Middle frontal gyrus (tissue), 1 donor: ENCODE measurements around the gene TRPV6.

Experiments used
- DNase-seq: peaks from one replicate; pipeline ENCODE4 v3.0.0-alpha.2; 2015; ENCODE audit warnings: low spot score; ENCODE audit errors: extremely low spot score

TRPV6 gene

DNA sequence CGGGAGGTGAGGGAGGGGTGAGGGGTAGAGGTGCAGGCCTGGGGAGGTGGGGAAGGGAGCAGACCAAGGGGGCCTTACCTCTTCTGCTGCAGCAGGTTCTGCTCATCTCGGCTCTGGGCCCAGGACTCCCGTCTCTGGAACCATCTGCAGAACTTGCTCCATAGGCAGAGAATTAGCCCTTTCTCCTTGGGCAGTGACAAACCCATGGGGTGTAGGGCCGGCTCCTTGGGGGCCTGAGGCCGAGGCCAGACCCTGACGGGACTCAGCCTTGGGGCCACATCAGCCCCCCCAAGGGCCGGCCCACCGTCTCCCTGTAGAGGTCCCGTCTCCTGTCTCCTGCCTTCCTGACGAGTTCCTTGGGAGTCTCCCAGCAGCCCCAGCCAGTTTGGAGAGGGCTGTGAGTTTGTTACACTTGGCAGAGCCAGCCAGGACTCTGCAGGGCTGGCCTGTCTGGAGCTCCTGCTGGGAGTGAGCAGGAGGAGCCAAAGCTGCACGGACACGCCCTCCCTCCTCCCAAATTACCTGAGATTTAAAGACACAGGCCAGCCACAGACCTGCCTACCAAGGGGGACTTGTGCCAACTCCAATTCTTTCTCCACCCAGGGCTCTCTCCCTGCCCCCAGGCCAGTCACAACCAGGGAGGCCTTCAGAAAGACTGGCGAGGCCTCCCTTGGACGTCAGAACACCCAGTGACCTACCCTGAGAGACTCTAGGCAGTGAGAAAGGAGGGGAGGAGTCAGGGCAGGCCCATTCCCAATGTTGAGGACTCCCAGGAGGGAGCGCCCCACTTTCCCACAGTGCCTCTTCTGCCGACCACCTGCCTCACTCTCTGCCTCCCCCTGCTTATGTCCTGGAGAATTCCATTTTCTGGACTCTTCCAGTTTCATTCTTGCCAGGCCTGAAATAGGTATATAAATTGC, at the start of gene TRPV6:
Gene TRPV6, minus strand, starts transcription at position 435 of the 920 bp plus-strand sequence.
- no peak for DNase-seq

DNA sequence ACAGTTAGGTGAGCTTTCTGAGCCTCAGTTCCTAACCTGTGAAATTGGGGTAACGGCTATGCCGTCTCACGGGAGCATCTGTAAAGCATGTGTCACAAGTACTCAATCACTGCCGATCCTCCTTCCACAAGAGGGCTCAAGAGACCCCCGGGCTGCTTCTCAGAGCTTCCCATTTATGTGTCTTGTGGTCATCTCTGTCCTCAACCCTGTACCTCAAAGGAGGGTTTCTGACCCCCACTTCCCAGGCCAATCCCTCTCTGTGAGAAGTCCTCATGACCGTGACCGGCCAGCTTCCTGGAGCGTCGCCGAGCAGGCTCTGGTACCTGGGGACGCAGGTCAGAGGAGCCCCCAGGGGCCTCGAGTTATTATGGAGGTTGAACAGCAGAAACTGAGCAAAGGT, 48.5 kb upstream of the TRPV6 start:
- DNase-seq = no peak

DNA sequence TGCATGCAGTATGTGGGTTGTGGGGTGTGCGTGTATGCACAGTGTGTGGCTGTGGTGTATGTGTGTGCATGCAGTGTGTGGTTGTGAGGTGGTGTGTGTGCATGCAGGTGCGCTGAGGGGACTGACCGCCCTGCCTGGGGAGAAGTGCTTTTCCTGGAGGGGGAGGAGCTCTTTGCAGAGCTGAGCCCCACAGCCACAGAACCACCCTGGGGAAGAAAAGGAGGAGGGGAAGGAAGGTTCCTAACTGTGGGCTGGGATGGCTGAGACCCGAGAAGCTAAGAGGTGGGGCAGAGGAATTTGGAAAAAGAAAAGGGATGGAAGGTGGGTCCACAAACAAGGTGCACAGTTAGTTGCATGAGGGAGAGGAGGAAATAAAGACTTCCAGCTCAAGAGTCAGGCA, 48.1 kb upstream of the TRPV6 start, which contains the start of gene TRPV5:
Gene TRPV5, minus strand, starts transcription at position 123 of the 400 bp plus-strand sequence. CDS start 287 bp downstream, outside the sequence.
- no peak for DNase-seq

DNA sequence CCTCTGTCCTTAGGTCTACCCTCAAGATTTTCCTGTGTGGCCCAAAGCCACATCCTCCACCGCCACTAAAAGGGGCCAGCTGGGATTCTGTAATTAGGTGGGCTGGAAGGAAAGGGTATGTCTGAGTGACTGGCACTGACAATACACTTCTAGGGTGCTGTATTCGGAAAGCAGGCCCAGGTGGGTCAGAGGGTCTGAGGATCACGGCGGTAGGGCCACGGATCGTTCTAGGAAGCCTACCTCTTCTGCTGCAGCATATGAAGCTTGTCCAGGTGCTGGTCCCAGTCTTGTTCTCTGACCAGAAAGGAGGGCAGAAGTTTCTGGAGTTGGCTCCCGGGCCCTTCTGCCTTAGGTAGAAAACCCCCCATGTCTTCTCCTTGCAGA, 47.5 kb upstream of the TRPV6 start:
- no peak for DNase-seq

DNA sequence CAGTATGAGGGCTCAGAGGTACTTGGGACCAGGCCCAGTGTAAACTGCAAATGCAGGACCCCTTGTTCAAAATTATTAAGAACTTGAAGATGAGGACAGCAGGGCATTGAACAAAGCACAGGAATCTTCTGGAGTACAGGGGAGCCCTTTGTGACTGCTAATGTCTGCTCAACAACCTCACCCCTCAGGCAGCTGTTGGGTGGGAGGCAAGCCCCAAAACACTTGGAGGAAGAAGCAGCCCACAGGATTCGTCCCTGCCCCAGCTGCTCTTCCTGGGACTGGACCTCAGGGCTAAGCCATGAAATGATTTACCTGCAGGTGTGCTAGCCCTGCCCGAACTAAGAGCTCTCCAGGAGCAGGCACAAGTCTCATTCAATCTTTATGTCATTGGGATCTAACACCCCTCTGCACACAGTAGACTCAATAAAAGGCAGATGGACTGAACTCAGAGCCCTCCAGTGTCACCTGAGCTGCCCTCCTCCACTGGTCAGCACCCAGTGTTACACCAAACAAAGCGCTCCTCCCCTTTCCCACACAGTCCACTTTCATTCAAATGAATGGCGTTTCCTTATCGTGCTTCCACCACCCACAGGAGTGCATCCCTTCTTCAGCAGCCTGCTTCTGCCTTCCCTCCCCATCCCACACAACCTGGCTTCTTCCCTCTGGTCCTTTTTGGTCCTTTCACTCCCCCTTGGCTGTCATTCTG, 47.0 kb upstream of the TRPV6 start:
- DNase-seq = no peak

DNA sequence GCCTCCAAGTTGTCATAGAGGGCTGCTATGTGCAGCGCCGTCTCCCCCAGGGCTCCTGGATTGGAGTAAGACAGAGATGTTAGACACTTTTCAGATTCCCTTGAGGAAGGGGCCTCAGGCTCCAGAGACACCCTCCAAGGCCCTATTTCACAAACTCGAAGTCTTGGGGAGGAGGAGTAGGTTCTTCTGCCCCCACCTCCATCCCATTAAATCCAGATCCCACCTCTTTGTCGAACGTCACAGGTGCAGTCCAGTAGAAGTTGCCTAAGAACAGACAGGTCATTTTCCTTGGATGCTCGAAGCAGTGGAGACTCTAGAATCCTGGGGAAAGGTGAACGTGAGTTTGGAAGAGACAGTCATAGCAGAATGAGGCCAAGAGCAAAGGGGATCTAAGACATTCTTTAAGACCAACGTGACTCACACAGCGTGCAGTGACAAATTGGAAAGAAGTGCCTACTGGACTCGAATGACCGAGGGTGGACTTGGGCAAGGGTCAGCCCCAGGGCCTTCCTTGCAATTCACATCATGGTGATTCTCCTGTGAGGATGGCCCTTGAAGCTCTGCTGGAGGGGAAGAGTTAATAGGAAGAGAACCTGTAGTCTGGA, 44.7 kb upstream of the TRPV6 start:
- DNase-seq = no peak

DNA sequence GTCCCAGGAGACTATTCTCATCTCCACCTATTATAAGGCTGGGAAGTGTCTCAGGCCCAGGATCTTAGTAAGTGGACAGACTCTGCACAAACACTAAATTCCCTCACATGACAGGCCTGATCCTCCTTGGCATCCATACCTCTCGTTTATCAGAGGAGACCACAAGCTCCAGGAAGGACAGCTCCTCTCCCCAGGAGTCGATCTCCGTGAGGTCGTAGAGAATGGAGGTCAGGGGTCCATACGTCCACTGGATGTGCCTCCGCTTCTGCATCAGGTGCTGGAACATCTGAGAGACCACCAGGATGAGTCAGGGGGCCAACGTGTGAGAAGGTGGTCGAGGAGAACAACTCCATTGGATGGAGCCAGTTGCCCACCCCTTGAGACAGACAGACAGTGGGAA, 42.4 kb upstream of the TRPV6 start:
- no peak for DNase-seq

DNA sequence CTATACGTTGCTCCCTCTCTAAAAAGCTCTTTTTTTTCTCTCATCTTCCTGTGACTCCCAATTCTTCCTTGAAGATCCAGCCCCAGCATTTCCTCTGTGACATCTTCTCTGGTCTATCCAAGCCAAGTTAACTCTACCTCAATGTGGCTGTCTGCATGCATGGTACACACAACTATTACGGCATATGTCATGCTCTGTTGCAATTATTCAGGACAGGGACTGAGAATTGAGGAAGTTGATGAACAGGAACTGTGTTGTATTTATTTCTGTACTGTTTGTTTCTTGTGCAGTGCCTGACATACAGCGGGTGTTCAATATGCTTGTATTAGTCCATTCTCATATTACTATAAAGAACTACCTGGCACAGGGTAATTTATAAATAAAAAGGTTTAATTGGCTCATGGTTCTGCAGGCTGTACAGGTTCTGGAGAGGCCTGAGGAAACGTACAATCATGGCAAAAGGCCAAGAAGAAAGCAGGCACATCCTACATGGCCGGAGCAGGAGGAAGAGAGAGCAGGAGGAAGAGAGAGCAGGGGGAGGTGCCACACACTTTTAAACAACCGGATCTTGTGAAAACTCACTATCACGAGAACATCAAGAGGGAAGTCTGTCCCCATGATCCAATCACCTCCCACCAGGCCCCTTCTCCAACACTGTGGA, 41.7 kb upstream of the TRPV6 start:
- DNase-seq = no peak

DNA sequence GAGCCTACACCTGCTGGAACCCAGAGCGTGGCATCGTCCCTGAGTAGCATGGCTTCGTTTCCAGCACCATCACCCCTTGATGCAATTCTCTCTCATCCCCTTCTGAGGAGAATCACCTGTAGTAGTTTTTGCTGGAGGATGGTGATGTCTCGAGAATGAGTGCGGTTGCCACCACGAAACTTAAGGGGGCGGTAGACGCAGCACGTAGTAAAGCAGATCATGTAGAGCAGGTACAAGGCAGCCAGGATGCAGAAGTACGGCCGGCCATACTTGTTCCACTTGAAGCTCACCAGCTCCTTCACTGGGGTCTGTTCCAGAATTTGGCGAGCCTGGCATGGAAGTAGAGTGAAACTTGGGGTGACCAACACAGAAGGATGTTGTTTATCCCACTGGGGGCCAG, 39.9 kb upstream of the TRPV6 start:
- no peak for DNase-seq

DNA sequence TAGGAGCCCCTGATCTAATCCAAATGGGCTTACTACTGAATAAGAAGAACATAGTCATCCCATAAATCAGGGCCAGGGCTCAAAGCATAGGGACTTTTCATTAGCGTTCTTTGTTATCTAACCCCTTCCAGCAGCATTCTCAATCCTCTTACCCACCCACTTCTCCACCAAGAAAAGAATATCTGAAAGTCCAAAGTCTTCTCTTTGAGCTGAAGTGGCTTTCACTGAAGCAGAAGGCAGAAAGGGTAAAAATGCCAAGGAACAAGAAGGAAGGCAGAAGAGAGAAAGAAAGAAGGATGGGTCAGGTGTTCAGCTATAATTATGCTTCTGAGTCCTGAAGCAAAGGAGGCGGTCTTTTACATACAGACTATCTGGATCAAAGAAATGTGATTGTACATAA, 37.8 kb upstream of the TRPV6 start:
- no peak for DNase-seq

DNA sequence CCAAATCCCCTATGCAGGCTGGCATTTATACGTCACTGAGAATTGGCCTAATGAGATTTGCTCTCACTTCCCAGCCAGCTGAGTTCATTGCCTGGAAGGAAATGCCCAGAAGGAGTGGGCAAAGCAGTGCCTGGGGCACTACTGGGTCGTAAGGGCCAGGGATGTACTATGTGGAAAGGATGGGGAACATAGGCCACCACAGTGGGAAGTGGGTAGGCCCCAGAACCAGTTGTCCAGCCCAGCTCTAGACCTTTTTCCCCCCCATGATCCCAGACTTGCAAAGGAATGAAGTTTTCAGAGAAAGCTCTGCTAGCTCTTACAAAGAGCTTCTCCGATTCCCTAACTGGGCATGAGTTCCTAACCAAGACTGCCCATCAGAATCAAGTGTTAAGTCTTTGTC, 34.1 kb upstream of the TRPV6 start:
- no peak for DNase-seq

DNA sequence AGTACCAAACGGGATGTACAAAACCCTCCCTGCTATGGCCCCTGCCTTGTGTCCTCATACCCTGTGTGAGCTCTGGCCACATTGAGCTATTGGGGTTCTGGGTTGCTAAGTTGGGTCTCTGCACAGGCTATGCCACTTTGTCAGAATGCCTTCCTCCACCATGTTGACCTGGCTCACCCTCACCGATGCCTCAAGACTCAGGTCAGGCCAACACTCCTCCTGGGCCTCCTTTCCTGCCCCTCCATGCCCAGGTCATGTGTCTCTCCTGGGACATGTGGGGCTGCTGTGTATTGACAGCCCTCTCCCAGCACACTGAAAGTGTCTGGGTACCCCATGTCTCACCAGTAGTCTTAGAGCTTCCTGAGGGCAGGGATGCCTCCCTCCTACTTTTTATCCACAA, 33.4 kb upstream of the TRPV6 start:
- DNase-seq = no peak

DNA sequence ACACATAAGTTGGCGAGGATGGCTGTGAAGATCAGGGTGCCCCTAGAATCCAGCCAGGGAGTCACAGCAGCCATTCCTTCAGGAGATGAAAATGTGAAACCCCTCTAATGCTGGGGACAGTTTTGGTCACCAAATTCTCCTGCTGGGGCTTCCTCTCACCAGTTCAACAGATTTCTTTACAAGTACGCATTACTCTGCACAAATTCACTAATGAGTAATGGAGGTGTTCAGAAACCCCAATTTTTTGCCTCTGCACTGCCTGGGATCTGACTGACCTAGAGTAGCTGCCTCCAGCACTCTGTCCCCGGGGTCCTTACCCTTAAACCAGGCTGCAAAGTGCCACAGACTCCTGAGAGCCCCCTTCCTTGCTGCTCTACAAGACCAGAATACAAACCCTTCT, 31.9 kb upstream of the TRPV6 start:
- DNase-seq = no peak

DNA sequence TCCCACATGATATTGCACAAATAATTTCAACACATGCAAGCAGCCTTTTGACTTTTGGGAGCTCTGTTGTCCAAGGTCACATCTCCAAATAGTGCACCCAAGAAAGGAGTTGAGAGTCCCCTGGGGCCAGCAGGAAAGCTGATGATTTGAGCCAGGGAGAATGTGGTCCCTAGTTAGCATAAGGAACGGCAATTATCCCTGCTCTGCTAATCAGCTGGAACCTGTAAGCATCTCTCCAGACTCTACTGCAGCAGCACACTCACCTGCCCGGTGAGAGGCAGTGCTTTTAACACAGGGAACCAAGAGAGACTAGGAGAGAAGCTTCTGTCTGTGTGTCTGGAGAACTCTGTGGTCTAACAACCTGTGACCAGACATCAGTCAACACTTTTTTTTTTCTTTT, 31.0 kb upstream of the TRPV6 start:
- DNase-seq = no peak

DNA sequence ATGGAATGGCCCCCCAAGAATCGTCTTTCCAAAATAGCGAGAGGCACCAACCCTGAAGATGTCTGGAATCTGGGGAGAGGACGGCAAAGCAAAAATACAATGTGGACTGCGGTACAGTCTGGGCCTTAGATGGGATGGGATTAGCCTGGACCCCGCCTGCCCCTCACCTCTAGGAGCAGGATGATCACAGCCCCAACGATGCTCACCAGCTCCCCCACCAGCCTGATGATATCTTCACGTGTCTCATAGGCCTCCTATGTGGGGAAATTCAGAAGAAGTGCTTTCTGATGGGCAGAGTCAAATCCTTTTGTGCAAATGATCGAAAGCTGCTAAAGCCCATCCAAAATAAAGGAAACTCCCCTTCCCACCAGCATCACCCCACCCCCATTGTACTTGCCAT, 29.8 kb upstream of the TRPV6 start:
- no peak for DNase-seq

DNA sequence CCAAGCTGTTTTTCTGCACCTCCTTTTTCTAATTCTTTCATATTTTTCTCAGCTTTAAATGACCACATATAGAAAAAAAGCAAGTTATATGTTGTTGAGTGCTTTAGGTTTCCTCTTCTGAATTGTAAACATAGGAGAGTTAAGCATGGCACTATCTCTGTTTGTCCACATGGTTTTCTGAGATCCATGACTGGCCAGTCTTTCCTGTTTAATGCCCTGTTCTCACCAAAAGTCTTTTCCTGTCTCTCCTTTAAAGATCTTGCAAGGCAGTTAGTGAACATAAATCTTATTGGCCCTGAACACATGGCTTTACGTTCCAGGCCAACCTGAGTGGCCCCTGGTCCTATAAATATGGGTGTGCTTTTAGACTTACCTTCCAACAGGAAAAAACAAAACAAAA, 28.6 kb upstream of the TRPV6 start:
- no peak for DNase-seq

DNA sequence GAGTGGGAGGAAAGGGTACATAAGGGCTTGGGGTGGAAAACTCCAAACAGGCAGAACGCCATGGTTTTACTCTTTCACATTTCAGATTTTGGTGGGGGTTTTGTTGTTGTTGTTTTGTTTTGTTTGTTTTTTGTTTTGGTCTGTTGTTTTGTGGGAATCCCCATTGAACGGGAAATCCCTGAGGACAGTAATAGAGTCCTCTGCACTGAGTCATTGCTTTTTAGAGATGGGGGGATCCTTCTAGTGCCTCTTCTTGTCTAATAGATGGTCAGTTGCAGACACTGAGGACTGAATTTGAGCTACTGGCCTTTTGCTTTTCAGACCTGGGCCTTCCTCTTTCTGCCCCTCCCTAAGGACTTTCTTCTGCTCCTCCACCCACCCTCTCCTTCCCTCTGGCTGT, 28.0 kb upstream of the TRPV6 start:
- no peak for DNase-seq

DNA sequence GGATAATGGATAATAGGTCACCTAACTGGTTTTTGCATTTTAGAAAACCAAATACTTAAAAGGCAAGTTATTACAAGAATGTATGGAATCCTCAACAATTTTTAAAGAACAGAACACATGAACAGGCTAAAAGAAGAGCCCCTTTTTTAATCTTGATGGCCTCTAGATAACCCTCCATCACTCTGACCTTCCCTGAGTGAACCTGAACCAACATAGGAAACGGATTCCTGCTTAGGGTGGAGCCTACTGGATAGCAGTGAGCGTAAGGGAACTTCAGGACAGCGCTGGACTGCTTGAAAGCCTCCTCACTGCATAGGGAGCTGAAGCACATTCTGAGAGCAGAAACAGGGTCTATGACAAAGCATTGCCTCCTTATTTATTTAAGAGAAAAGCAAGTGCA, 27.5 kb upstream of the TRPV6 start:
- DNase-seq = no peak

DNA sequence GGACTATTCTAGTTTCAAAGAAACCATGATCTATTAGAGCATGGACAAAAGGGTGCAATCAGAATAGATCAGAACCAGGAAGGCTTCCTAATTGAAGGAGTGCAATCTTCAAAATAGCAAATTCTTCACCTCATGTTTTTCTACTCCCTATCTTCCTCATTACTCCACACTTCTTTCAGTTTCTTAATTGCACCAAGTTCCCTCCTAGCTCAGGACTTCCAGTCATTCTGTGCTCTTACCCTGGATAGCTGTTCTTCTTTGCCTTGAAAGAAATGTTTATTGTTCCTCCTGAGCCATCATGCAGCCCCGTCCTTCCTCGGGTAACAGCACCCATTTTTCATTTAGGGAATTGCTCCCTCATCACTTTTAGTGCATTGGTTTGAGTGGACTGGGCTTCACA, 24.9 kb upstream of the TRPV6 start:
- DNase-seq = no peak

DNA sequence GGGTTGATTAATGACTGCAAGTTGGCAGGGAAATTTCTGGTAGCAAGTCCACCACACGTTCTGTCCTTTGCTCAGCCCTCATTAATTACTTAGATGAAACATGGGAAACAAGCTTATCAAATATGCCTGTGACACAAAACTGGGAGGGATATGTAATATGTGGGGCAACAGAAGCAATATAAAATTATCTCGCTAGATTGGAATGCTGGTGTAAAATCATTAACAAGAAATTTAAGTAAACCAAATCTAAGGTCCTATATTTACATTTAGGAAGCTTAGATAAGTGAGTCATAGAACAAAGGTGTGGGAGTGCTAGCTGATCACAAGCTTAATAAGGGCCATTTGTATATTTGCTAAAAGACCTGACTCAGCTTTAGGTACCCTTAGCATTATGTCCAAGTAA, 24.5 kb upstream of the TRPV6 start:
- DNase-seq = no peak

DNA sequence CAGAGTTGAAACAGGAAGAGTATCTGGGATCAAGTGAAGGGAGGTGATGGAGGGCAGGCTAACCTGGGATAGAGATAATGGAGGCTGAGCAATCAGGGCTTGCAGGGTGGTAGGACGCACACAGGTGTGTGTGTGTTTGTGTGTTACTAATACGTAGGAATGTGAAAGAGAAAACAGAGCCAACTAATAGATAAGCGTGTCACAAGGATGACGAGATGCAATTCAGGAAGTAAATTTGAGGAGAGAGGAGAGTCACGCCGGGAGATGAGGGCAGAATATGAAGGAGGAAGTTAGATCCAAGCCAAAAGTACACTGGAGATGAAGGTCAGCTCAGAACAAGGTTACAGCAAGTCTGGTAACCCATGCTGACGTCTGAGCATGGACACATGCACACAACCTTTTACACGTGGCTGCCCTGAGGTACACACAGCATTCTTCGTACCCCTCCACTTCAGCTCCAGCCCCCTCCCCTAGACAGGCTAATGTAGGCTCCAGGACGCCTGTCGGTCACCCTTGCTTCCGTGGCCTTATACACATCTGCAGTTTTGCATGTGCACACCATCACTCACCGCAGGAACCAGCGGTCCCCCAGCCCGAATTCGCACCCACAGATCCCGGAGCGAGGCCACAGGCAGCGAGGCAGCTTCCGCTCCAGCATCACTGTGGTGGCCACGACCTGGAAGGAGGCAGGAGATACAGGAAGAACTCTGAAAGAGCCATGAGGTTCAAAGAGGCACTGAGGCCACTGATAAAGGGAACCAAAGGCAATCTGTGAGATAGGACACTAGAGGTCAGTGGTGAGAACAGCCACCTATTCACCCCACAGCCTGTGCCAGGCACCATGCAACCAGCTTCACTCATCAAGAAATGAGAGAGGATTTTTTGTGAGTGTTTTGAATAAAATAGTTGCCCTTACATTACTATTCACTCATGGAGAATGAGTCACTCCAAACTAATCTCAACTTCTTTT, 23.7 kb upstream of the TRPV6 start:
- DNase-seq = no peak
